ENCODE results near the gene PRRX2. TPM values are rescaled to one million over a fixed set of nuclear protein-coding genes. Genes with fewer than 3 reads are reported as not detected.

Gene PRRX2
- polyA plus RNA-seq, 1 experiment: 8.3 TPM

GRCh38 chr9:129675620-129676019 is 10.2 kb downstream of the PRRX2 start:
- DNase-seq (ENCODE audit: low read depth, low spot score): no peak
- CTCF ChIA-PET: no interaction called here
- no peaks in the 10 kb centered on the region for H3K9me3 ChIP-seq (ENCODE audit: control insufficient read depth, insufficient read depth, low read length)

GRCh38 chr9:129676287-129676686 is 10.8 kb downstream of the PRRX2 start:
- Histone ChIP-seq H3K4me3 (ENCODE audit: low read depth, low read length) (no peak overlapping the region), H3K27me3 (ENCODE audit: control insufficient read depth, insufficient read depth, low read length) (no peaks in the 10 kb centered on the region), H3K9me3 (ENCODE audit: control insufficient read depth, insufficient read depth, low read length) (no peaks in the 10 kb centered on the region), H3K27ac (ENCODE audit: low read depth, low read length) (no peak overlapping the region)
- POLR2A ChIA-PET: no interaction called here
- CTCF ChIA-PET: no interaction called here
- DNase-seq (ENCODE audit: low read depth, low spot score): no peak
- TF ChIP-seq, protein P1, sequence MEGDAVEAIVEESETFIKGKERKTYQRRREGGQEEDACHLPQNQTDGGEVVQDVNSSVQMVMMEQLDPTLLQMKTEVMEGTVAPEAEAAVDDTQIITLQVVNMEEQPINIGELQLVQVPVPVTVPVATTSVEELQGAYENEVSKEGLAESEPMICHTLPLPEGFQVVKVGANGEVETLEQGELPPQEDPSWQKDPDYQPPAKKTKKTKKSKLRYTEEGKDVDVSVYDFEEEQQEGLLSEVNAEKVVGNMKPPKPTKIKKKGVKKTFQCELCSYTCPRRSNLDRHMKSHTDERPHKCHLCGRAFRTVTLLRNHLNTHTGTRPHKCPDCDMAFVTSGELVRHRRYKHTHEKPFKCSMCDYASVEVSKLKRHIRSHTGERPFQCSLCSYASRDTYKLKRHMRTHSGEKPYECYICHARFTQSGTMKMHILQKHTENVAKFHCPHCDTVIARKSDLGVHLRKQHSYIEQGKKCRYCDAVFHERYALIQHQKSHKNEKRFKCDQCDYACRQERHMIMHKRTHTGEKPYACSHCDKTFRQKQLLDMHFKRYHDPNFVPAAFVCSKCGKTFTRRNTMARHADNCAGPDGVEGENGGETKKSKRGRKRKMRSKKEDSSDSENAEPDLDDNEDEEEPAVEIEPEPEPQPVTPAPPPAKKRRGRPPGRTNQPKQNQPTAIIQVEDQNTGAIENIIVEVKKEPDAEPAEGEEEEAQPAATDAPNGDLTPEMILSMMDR (IDR thresholded peaks at IDR 0.05; ENCODE audit: low read depth, low read length): no peak

More at GRCh38 chr9:129675620-129676019, 10.2 kb downstream of the PRRX2 start:
- POLR2A ChIA-PET: interaction anchor here (0.6 kb wide), 1 partner anchor 107 kb away, joined by 5 read pairs; no protein-coding TSS in a partner anchor
- H3K27me3 ChIP-seq (ENCODE audit: control insufficient read depth, insufficient read depth, low read length): no peaks in the 10 kb centered on the region
- no peak overlapping the region for H3K27ac ChIP-seq (ENCODE audit: low read depth, low read length)
- TF ChIP-seq, protein P1 (IDR thresholded peaks at IDR 0.05; ENCODE audit: low read depth, low read length): no peak
- H3K4me3 ChIP-seq (ENCODE audit: low read depth, low read length): no peak overlapping the region

- no peaks in the 10 kb centered on the region for H3K27me3 ChIP-seq (ENCODE audit: control insufficient read depth, insufficient read depth, low read length)
- CTCF ChIA-PET: interaction anchor here (0.6 kb wide), 1 partner anchor 107 kb away, joined by 3 read pairs; no protein-coding TSS in a partner anchor
- H3K4me3 ChIP-seq (ENCODE audit: low read depth, low read length): no peak overlapping the region
- H3K27ac ChIP-seq (ENCODE audit: low read depth, low read length): no peak overlapping the region
- H3K9me3 ChIP-seq (ENCODE audit: control insufficient read depth, insufficient read depth, low read length): no peaks in the 10 kb centered on the region
- TF ChIP-seq, protein P1 (IDR thresholded peaks at IDR 0.05; ENCODE audit: low read depth, low read length): no peak
- POLR2A ChIA-PET: no interaction called here
- no peak for DNase-seq (ENCODE audit: low read depth, low spot score)
These were observed 11.5 kb downstream of the PRRX2 start for GRCh38 chr9:129676975-129677374.

DNA sequence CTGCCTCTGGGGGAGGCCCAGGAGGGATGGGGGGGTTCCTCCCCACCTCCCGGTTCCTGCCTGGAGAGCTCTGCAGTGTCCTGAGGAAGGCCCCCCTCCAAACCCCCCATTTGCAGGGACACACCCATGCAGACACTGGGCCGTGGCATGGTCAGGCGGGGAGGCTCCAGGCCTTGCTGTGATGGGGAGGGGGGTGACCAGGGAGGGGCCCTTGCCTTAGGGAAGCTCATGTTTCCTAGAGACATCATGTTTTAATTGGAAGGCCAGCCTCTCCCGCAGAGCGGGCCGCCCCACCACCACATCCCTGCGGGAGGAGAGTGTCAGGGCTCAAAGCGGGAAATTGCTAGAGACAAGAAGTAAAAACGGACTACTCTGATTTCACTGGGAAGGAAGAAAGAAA is 12.0 kb downstream of the PRRX2 start:
- ChIA-PET CTCF (interaction anchor here (0.6 kb wide), 1 partner anchor 106 kb away, joined by 3 read pairs; no protein-coding TSS in a partner anchor), POLR2A (no interaction called here)
- no peak overlapping the region for H3K27ac ChIP-seq (ENCODE audit: low read depth, low read length)
- no peak overlapping the region for H3K4me3 ChIP-seq (ENCODE audit: low read depth, low read length)
- TF ChIP-seq, protein P1 (IDR thresholded peaks at IDR 0.05; ENCODE audit: low read depth, low read length): no peak
- no peaks in the 10 kb centered on the region for H3K27me3 ChIP-seq (ENCODE audit: control insufficient read depth, insufficient read depth, low read length)
- H3K9me3 ChIP-seq (ENCODE audit: control insufficient read depth, insufficient read depth, low read length): no peaks in the 10 kb centered on the region
- DNase-seq (ENCODE audit: low read depth, low spot score): no peak

GRCh38 chr9:129678844-129679243 is 13.4 kb downstream of the PRRX2 start:
- Histone ChIP-seq H3K4me3 (ENCODE audit: low read depth, low read length) (no peak overlapping the region), H3K27me3 (ENCODE audit: control insufficient read depth, insufficient read depth, low read length) (no peaks in the 10 kb centered on the region), H3K9me3 (ENCODE audit: control insufficient read depth, insufficient read depth, low read length) (no peaks in the 10 kb centered on the region; the same call in 1 of the 2 replicates), H3K27ac (ENCODE audit: low read depth, low read length) (no peak overlapping the region)
- ChIA-PET CTCF (no interaction called here), POLR2A (no interaction called here)
- TF ChIP-seq, protein P1 (IDR thresholded peaks at IDR 0.05; ENCODE audit: low read depth, low read length): no peak
- no peak for DNase-seq (ENCODE audit: low read depth, low spot score)
